GM18517 (cell line): ENCODE data around the gene FAM50A.
"Not testable (repeated sequence)": the region's sequence is repeated elsewhere in the genome, so short reads cannot be mapped to it uniquely, and the experiment has no call there.

ENCODE experiments used
- ATAC-seq: cut with Tn5 transposase; IDR thresholded peaks from one replicate; pipeline ENCODE4 v1.9.1; 2021; ENCODE audit warnings: mild to moderate bottlenecking, moderate library complexity; ENCODE audit not compliant: unreplicated experiment

FAM50A gene

DNA sequence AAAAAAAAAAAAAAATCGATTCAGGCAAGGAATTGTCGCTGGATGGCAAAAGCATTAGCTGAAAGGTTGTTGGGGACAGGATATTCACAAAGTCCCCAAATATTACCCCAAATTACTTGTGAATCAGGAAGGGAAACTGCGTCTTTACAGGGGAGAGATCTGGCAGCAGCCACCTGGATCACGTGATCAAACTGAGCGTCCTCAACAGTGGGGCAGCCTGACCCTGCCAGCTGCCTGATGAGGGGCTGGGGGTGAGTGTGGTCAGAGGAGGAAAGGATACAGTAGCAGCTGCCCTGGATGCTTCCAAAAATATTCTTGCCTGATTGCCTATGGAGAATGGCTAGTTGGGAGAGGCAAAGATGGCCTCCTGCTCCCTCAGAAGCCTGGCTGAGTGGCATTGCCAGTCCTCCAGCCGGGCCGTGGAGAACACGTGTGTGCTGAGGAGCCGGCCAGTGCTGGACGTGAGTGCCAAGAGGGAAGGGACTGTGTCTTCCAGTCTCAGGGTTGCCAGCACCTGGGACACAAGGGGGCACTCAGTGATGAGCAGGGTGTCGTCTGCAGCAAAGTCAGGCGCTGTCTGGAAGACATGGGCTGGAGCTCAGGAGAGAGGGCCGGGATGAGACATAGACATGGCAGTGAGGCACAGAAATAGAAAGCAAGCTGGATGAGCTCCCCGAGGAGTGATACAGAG lies 38.1 kb downstream of the FAM50A start:
- no peak for ATAC-seq

DNA sequence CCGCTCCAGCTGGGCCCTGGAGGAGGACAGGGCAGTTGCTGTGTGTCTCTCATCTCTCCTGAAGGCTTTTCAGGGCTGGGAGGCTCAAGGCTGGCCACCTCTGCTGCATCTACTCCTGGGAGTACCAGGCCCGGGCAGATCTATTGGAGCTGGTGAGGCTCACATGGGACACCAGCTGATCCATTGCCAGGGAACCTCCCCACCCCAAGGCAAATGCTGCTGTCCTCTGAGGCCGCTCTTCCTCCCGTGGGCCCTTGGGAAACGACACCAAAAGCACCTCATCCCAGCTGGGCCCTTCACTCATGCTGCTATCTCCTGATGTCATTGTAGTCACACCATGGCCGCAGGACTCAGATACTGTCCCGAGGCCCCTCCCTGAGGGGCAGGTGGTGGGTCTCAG lies 38.8 kb downstream of the FAM50A start:
- ATAC-seq = no peak

DNA sequence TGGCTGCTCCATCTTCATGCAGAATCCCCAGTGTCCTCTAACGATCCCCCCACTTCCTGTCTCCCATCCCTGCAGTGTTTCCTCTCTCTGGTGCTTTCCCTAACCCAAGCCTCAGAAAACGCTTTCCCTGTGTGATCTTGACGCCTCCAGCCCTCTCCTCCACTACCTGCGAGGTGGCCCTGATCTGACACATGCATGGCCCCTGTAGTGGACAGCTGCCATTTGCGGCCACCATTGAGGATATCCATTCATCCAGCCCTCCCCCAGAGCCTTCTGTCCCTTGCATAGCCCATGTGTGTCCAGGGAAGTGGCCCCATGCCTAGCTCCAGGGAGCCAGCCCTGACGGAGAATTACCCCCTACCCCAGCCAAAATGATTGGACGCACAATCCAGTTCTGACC lies 39.4 kb downstream of the FAM50A start:
- no peak for ATAC-seq

DNA sequence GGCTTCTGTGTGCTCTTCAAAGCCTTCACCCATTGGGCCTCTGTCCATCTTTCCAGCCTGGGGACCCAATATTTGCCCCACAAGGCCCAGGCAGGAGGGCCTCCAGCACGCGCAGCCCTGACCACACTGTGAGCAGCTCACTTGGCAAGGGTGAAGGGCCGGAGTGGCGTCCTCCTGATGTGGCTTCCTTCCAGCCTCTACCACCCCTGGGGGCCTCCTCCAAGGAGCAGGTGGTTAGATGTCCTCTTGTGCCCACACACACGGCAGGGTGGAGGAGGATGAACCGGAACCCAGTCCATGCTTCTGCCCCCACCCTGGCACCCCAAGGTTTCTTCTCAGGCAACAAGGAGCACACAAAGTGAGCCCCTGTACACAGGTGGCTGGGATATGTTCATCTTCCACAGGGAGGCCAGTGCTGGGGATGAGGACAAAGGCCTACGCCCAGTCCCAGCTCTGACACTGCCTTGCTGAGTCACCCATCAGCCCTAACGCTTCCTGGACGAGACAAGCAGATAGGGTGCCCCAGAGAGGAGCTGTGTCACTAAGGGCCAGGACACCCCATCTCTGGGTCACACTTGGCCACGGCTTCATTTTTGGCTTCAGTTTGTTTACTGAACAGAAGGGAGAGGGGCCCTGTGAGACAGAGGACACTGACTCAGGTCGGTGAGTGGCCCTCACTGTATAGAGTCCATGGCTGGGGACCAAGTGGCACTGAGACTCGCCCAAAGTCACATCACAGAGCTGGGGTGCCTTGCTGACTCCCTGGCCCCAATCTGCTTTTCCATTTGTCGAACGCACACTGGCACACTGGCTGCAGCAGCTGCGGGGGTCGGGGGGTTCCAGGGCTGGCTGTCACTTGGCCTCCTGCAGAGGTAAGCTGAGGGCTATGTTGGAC lies 40.6 kb downstream of the FAM50A start:
- no peak for ATAC-seq

DNA sequence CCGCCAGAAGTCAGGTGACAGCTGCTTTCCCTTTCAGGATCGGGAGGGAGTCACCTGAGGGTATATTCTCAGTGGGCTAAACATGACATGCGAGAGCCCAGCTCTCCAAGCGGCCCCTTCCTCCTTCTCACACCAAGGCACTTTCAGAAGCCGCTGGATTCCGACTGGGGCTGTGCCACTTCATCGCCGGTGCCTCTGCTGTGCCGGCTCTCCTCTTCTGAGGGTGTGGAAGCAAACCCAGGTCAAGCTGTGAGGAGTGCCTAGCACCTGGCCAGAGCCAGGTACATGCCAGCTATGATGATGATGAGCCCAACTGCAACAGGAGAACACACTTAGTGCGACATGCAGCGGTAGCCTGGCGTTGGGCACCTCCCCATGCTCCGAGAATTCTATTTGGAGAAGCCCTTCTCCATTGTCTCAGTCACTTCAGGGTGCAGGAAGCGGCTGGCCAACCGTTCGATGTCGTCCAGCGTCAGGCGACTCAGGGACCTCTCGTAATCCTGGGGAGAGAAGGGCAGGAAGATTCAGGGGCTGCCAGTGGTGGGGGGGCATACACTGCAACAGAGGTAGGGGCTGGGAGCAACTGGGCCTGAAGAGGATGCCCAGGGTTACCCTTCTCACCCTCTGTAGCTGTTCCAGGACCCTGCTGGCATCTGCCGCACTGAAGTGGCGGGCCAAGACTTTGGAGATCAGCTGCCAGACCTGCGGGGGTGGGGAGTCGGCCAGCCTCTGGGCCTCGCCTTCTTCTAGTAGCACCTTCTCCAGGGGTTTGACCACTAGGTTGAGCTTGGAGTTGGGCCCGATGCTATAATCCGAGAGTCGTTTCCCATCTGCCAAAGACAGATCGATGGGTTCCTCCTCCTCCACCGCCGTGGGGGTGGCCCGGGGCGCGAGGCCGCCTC lies 41.5 kb downstream of the FAM50A start:
- ATAC-seq = no peak

DNA sequence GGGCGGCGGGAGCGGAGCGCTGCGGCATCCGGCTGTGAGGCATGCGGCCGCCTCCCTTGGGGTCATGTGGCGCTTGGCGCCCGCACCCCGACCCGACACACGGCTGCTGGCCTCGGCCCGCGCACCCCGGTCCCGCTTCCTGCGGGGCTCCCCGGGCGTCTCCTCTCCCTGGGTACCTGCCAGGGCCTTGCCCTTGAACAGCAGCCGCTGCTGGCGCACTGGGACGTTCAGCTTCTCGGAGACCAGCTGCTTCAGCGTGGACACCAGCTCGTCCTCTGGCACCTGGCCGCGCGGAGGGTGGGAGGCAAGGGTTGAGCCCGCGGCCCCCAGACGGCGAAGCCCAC lies 42.1 kb downstream of the FAM50A start:
- ATAC-seq = no peak

DNA sequence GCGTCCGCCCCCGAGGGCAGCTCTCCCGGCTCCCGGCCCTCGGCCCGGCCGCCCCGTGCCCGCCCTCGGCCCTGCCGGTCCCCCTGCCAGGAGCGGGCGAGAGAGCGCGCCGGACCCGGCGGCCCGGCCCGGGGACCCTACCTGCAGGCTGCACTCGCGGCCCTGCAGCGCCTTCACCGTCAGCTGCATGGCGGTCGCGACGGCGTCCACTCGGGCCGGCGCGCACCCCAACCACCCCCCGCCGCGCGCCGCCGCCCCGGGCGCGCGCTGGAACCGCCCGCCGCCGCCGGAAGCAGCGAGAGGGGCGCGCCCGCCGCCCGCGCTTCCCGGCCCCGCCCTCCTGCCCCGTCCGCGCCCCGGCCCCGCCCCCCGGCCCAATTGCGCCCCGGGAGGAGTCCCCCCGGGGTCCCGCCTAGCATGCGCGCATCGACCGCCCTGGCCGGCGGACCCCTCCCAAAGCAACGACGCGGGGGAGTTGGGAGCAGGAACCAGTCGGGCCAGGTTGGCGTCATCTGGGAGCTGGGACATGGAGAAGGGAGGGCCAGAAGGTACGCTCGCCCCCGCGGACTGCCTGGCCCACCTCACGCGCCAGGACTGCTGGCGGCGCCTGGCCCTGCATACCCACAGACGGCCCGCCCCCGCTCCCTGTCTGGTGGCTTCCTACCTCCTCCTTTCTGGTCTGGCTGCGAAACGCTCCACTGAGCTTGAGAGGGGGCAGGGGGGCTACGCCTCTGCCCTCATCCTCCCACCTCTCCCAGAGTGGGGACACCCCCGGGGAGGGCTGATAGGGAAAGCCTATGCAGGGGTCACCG lies 42.7 kb downstream of the FAM50A start, which contains the start of gene UBL4A:
TSS of gene UBL4A (minus strand) at position 220 of the 812 bp plus-strand sequence. CDS start at position 189, 31 bp downstream.
- no peak for ATAC-seq

DNA sequence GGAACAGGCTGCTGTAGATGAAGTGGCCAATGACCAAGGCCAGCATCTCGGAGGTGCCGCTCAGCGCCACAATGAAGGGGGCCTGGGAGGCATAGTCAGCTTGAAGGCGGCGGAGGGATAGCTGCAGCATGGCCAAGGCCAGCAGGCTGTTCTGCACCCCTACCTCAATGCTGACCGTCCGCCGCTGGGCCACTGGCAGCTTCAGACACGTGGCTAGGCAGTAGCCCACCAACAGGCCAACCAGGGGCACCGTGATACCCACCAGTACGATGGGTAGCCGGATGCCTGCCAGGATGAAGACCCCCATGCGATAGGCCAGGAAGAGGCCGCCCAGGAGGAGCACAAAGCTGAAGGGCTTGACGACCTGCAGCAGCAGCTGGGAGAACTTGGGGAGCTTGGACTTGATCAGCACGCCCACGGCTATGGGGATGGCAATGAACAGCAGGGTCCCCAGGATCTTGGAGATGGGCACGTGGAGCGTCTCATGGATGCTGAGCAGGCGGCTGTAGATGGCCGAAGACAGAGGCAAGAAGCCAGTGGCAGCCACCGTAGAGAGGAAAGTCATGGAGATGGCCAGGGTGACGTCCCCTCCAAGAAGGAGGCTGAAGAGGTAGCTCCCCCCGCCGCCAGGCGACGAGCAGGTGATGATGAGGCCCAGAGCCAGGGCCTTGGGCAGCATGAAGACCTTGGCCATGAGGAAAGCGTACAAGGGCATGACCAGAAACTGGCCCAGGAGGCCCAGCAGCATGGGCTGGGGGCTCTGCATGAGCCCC lies 43.8 kb downstream of the FAM50A start:
- no peak for ATAC-seq

DNA sequence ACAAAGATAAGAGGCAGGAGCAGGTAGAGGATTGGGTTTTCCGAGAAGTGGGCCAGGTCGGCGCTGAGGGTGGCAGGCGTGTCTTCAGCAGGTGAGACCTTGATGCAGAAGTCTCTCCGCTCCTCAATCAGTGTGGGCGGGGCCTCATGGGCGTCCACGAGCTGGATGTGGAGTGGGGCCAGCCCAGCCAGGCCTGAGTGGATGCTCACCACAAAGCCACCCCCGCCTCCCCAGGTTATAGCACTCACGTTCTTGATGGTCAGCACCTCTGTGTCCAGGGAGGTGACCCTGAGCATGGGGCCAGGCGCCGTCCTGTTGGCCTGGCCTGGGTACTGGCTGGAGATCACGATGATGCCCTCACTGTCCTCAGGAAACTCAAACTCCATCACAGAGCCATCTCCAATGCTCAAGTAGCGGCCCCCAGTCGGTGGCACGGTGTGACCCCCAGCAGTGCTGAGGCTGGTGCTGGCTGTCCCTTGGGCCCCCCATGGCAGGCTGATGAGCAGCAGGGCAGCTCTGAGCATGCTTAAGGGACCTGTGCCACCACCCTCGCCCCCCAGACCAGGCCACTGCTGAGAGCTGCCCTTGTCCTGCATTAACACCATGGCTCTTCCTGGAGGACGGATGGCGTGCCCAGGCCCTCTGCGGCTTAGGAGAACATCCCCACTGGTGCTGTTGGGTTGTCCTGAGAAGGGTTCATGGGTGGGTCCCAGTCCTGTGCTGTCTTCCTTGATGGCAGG lies 44.6 kb downstream of the FAM50A start:
- no peak for ATAC-seq

DNA sequence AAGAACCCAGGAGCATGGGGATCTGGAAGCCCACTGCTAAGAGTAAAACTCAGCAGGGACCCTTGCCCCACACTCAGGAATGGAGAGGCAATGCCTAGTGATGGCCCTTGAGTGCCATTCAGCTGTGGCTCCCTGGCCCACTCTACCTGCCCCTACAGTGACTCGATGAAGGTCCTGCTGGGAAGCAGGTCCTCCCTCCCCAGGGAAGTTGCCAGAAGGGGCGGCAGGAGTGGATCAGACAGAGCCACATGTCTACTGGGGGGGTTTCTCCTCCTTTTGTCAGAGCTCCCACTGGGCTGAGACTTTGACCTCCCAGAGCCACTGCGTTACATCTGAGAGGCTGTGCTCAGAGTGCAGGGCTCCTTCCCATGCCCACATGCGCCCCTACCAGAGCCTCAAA lies 45.2 kb downstream of the FAM50A start:
- ATAC-seq = no peak

DNA sequence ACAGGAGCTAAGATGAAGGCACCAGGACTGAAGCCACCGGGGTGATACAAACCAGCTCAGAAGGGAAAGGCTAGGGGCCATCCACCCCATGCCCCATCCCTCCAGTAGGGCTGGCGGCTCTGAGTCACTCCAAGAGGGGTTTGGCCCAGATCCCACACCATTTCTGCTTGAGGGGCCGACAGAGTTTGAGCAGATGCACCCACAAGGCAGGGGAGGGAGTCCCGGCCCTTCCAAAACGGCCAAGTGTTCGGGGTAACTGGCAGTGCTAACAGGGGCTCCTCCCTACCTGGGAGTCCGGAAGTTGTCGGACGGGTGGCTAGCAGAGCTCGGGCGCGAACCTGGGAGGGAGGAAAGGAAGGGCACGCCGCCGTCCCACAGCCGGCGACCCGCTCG lies 46.1 kb downstream of the FAM50A start:
- ATAC-seq = peak; percentile 11

DNA sequence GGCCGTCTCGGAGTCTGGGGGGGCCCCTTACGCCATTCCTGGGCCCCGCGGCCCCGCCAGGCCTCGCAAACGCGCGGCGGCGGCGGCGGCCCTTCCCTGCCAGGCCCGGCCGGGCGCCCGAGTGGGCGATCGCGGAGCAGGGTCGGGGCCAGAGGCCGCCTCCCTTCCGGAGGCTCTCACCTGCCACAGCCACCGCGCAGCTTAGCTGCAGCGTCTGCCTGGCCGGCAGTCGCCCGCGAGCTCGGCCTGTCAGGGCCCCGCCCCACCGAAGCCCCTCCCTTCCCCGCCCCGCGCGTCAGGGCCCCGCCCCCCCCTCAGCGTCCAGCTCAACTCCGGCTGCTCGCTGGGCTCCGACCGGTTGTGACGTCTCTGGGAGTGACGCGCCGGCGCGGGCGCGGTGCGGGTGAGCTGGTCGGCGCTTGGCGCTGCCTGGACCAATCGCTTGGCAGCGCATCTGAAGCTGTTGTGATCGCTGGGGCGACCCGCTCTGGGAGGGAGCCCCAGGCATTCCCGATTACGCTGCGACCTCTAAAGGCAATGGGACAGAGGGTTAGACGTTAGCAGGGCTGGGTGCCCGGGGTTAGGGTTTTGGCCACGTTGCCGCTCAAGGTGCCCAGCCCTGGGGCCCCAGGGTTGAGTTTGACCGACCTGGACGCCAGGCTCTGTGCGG lies 46.6 kb downstream of the FAM50A start, which contains the start of gene SLC10A3:
TSS of gene SLC10A3 (minus strand) at position 216 of the 670 bp plus-strand sequence. CDS start 1,689 bp downstream, outside the sequence.
- ATAC-seq = peak; percentile 79

DNA sequence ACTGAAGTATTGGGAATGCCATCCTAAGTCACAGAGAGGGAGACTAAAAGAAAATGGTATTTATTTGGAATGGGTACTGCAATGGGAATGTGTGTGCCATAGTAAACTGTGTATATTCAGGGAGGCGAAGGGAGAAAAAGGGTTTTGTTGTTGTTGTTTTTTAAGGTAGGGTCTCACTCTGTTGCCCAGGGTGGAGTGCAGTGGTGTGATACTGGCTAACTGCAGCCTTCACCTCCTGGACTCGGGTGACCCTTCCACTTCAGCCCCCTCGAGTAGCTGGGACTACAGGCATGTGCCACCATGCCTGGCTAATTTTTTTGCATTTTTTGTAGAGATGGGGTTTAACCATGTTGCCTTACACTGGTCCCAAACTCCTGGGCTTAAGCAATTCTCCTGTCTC lies 50.8 kb downstream of the FAM50A start:
- no peak for ATAC-seq

DNA sequence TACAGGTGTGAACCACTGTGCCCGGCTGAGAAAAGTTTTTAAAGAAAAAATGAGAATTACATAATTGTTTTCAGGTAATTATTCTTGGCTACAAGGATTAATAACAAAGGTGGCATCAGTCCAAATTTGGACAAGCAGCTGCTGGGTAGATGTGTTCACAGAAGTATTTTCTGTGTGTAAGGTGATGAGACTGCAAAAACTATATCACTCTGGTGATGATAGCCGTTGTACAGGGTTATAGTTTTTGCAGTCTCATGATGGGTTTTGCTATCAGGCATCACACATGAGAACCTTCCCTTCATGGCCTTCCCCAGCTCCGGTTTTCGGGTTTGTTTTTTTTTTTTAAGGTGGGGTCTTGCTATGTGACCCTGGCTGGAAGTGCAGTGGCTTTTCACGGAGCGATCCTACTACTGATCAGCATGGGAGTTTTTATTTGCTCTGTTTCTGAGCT lies 51.6 kb downstream of the FAM50A start:
- no peak for ATAC-seq

DNA sequence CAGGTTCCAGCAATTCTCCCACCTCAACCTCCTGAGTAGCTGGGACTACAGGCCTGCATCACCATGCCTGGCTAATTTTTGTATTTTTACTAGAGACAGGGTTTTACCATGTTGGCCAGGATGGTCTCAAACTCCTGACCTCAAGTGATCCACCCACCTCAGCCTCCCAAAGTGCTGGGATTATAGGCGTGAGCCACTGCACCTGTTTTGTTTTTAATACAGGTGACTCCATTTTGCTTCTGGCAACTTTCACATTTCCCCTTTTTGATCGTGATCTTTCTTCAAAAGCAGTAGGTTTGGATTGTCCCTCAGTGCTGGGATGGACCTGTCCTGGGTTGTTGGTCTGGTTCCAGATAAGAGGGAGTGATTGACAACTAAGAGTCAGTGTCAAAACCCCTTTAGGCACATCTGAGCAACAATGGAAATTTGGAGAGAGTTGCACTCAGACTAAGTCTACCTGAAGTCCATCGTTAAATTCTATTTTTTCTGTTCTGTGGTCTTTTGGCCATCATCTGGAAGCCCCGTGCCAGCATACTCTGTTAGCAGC lies 52.7 kb downstream of the FAM50A start:
- ATAC-seq = not testable (repeated sequence)
